ENCODE data around the gene EEF1AKMT3.

Gene EEF1AKMT3

GRCh38 chr12:57772429-57773322 is at the start of gene EEF1AKMT3:
Gene EEF1AKMT3, plus strand, starts transcription at chr12:57772614. Its CDS starts 111 bp downstream, at chr12:57772725.
- no peak for DNase-seq

- no peak for DNase-seq
Observed at GRCh38 chr12:57722716-57723629, 49.4 kb upstream of the EEF1AKMT3 start.

- DNase-seq: no peak
Observed at GRCh38 chr12:57723630-57723962, 48.8 kb upstream of the EEF1AKMT3 start.

GRCh38 chr12:57724003-57724935 is 48.1 kb upstream of the EEF1AKMT3 start:
- no peak for DNase-seq

- no peak for DNase-seq
Observed at GRCh38 chr12:57724936-57725740, 47.3 kb upstream of the EEF1AKMT3 start.

GRCh38 chr12:57725851-57726150 is 46.6 kb upstream of the EEF1AKMT3 start:
- no peak for DNase-seq

- DNase-seq: no peak
Observed at GRCh38 chr12:57726151-57726883, 46.1 kb upstream of the EEF1AKMT3 start.

- no peak for DNase-seq
Observed at GRCh38 chr12:57726884-57727757, 45.3 kb upstream of the EEF1AKMT3 start.

GRCh38 chr12:57727758-57728395 is 44.5 kb upstream of the EEF1AKMT3 start:
- DNase-seq: no peak

GRCh38 chr12:57729321-57729844 is 43.0 kb upstream of the EEF1AKMT3 start:
- DNase-seq: no peak

GRCh38 chr12:57730336-57731067 is 41.9 kb upstream of the EEF1AKMT3 start:
- DNase-seq: no peak

- DNase-seq: no peak
Observed at GRCh38 chr12:57731411-57732080, 40.9 kb upstream of the EEF1AKMT3 start.

GRCh38 chr12:57732270-57732669 is 40.1 kb upstream of the EEF1AKMT3 start:
- no peak for DNase-seq

GRCh38 chr12:57732726-57733593 is 39.5 kb upstream of the EEF1AKMT3 start:
- no peak for DNase-seq

- DNase-seq: no peak
Observed at GRCh38 chr12:57733928-57734327, 38.5 kb upstream of the EEF1AKMT3 start.

GRCh38 chr12:57734591-57734990 is 37.8 kb upstream of the EEF1AKMT3 start:
- no peak for DNase-seq
